Measurements from ENCODE around the gene SEC22A.

DNA sequence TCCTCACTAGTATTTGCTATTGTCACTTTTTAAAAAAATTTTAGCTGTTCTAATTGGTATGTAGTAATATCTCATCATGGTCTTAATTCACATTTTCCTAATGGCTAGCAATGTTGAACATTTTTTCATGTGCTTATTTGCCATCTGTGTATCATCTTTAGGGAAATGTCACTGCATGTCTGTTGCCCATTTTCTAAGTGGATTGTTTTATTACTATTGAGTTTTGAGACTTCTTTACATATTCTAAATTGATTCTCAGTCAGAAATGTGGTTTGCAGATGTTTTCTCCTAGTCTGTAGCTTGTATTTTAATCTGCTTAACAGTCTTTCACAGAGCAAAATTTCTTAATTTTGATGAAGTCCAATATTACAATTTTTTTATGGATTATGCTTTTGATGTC lies 33.6 kb upstream of the SEC22A start:
- TF ChIP-seq FOXA1 (IDR thresholded peaks at IDR 0.05) (no peak), NFRKB (IDR thresholded peaks at IDR 0.05) (no peak), TARDBP (IDR thresholded peaks at IDR 0.05) (no peak), SP1 (IDR thresholded peaks at IDR 0.05) (no peak), CTBP1 (IDR thresholded peaks at IDR 0.05; ENCODE audit: borderline replicate concordance) (no peak), ELF4 (IDR thresholded peaks at IDR 0.05) (no peak), ARNT (IDR thresholded peaks at IDR 0.05) (no peak)

Measured in HEK293T (cell line).